Measurements from ENCODE around the gene QSOX1.

DNA sequence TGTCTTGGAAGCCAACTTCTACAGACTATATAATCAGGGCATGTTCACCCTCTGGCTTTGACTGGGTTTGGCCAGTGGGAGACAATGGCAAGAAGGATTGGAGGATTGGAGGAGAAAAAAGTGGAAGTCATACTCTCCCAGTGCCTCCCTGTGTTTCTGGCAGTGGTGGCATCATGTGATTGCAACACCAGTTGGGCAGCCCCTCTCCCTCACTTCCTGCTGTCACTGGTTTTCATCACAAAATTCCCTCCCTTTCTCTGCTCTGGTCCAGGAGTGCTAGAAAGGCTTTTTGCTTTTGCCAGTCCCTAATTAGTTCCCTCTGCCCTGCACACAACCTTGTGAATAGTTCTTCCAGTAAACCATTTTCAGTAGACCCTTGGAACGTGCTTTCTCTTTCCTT, 3.7 kb upstream of the QSOX1 start:
- no peak for TF ChIP-seq POLR2A (IDR thresholded peaks at IDR 0.05; ENCODE audit: low read depth, low read length)
- TF ChIP-seq POLR2AphosphoS5 (IDR thresholded peaks at IDR 0.05; ENCODE audit: low read depth, low read length) = no peak
- no peak for TF ChIP-seq SPI1 (IDR thresholded peaks at IDR 0.05; ENCODE audit: low read depth, low read length)
- TF ChIP-seq POU2F2 (IDR thresholded peaks at IDR 0.05; ENCODE audit: low read depth, low read length) = no peak
- TF ChIP-seq TAF1 (IDR thresholded peaks at IDR 0.05; ENCODE audit: low read depth, low read length) = no peak
- no peak for TF ChIP-seq PAX5 (IDR thresholded peaks at IDR 0.05; ENCODE audit: insufficient read depth, low read length, severe bottlenecking)
